Muscle layer of duodenum (tissue), 2 donors: Measurements from ENCODE around the gene PTPRT.

ENCODE experiments used
- H3K27ac ChIP-seq: one replicate; pipeline ENCODE4 v1.7.0; 2013; ENCODE audit warnings: mild to moderate bottlenecking, low read length
- H3K27me3 ChIP-seq: one replicate; pipeline ENCODE4 v1.7.0; 2013; ENCODE audit warnings: low read depth, mild to moderate bottlenecking, control low read depth, low read length
- H3K36me3 ChIP-seq, 2 donors: one replicate each; pipeline ENCODE4 v1.7.0; 2013; ENCODE audit warnings: low read length in 2 of 2, control low read depth in 1 of 2, mild to moderate bottlenecking in 1 of 2; ENCODE audit not compliant: insufficient read depth in 2 of 2, control insufficient read depth in 1 of 2
- H3K4me1 ChIP-seq, 2 donors: one replicate each; pipeline ENCODE4 v1.7.0; 2013; ENCODE audit warnings: low read length in 2 of 2, mild to moderate bottlenecking in 2 of 2, control low read depth in 1 of 2, moderate library complexity in 1 of 2; ENCODE audit not compliant: insufficient read depth in 2 of 2, control insufficient read depth in 1 of 2
- H3K4me3 ChIP-seq, 2 donors: one replicate each; pipeline ENCODE4 v1.7.0; 2013; ENCODE audit warnings: low read length in 2 of 2, low read depth in 1 of 2, mild to moderate bottlenecking in 1 of 2
- H3K9me3 ChIP-seq, 2 donors: one replicate each; pipeline ENCODE4 v1.7.0; 2013; ENCODE audit warnings: low read length in 2 of 2, control low read depth in 1 of 2, mild to moderate bottlenecking in 1 of 2; ENCODE audit not compliant: control insufficient read depth in 1 of 2
- donor health status: healthy.

The PTPRT gene

DNA sequence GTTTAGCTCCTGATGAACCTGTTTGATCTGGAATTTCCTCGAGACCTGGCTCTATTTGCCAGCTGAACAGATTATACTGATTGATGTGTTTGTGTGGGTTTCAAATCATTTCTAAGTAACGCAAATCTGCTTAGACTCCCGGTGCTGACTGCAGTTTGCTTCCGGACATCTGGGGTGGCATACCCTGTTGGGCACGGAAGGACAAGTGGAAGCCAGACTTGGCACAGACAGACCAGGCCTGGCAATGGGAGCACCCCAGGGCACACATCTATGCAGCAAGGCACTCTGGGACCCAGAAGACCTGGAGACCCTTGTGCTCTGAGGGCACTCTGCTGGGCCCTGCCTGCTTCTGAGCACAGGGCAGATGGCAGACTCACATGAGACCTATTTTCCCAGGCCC lies 1137.8 kb downstream of the PTPRT start:
- Histone ChIP-seq H3K27ac (no peak overlapping the region), H3K36me3 (no peaks in the 10 kb centered on the region), H3K4me3 (no peak overlapping the region), H3K4me1 (no peaks in the 10 kb centered on the region), H3K27me3 (no peaks in the 10 kb centered on the region), H3K9me3 (no peaks in the 10 kb centered on the region)

- no peaks in the 10 kb centered on the region for H3K36me3 ChIP-seq
- H3K27ac ChIP-seq: no peak overlapping the region
- H3K4me1 ChIP-seq: no peaks in the 10 kb centered on the region
- no peaks in the 10 kb centered on the region for H3K27me3 ChIP-seq
- peaks cover 0 to 7% of the 10 kb centered on the region in 2 donors for H3K9me3 ChIP-seq
- no peak overlapping the region for H3K4me3 ChIP-seq
Observed at GRCh38 chr20:42046371-42047085, 1143.2 kb downstream of the PTPRT start.

DNA sequence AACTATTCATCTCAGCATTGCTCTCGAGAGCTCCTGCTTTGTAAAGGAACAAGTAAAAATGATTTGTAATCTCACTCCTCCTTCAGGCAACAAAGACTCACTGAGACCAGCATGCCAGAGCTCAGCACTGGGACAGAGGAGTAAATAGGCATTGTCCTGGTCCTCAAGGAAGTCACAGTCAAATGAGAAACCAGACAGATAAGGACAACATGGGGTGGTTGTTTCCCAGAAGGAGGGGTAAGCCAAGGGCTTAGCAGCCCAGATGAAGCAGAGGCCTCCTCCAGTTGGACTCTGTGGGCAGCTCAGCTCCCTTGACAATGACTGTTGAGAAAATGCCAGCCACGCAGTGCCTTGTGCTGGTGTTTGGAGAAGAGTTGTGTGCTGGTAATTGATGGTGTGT lies 1145.8 kb downstream of the PTPRT start:
- H3K4me3 ChIP-seq: no peak overlapping the region
- no peaks in the 10 kb centered on the region for H3K36me3 ChIP-seq
- H3K4me1 ChIP-seq: no peaks in the 10 kb centered on the region
- peaks cover 0 to 7% of the 10 kb centered on the region in 2 donors for H3K9me3 ChIP-seq
- no peaks in the 10 kb centered on the region for H3K27me3 ChIP-seq
- no peak overlapping the region for H3K27ac ChIP-seq

GRCh38 chr20:42041000-42041565 lies 1148.6 kb downstream of the PTPRT start:
- H3K27me3 ChIP-seq: no peaks in the 10 kb centered on the region
- H3K27ac ChIP-seq: no peak overlapping the region
- no peak overlapping the region for H3K4me3 ChIP-seq
- H3K36me3 ChIP-seq: no peaks in the 10 kb centered on the region
- peaks cover 0 to 7% of the 10 kb centered on the region in 2 donors for H3K9me3 ChIP-seq
- no peaks in the 10 kb centered on the region for H3K4me1 ChIP-seq

GRCh38 chr20:42027746-42028268 lies 1161.9 kb downstream of the PTPRT start:
- Histone ChIP-seq H3K4me3 (no peak overlapping the region), H3K36me3 (no peaks in the 10 kb centered on the region), H3K27me3 (no peaks in the 10 kb centered on the region), H3K27ac (no peak overlapping the region), H3K9me3 (no peaks in the 10 kb centered on the region), H3K4me1 (no peaks in the 10 kb centered on the region)

DNA sequence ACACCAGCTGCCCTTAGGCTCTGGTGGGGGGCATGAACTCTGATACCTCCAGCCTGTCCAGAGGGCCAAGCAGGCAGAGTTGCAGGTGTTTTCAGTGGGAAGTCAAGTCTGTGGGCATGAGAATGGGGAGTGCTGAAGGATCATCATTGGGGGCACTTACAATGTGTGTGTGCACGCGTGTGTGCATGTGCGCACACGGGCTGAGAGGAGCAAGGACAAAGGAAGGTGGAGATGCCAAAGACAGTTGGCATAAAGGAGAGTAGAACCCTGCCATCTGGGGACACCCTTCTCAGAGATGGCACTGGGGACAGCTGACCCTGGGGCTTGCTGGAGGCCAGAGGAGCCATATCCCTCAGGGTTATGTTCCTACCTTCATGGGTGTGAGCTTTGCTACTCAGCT lies 1163.1 kb downstream of the PTPRT start:
- Histone ChIP-seq H3K36me3 (no peaks in the 10 kb centered on the region), H3K27me3 (no peaks in the 10 kb centered on the region), H3K27ac (no peak overlapping the region), H3K9me3 (no peaks in the 10 kb centered on the region), H3K4me1 (no peaks in the 10 kb centered on the region), H3K4me3 (no peak overlapping the region)

DNA sequence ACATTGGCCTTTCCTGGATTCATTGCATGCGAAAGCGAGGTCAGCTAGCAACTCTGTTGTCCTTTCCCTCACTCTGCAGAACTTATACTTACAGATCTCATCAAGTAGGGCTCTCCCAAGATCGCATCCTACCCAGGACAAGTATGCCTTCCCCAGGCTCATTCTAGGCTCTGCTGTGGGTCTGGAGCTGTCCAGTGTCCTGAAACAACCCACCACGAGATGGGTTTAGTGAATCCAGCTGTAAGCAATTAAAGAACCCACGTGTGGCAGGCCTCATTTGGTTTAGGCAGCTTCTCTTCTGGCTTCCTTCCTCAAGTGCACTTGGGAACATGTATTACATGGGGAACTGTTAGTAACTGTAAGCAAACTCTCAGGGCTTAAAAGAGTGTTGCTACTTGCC lies 1165.1 kb downstream of the PTPRT start:
- H3K9me3 ChIP-seq: no peaks in the 10 kb centered on the region
- H3K27me3 ChIP-seq: no peaks in the 10 kb centered on the region
- H3K27ac ChIP-seq: no peak overlapping the region
- H3K36me3 ChIP-seq: no peaks in the 10 kb centered on the region
- H3K4me3 ChIP-seq: no peak overlapping the region
- no peaks in the 10 kb centered on the region for H3K4me1 ChIP-seq
